ENCODE results near the gene OS9.

DNA sequence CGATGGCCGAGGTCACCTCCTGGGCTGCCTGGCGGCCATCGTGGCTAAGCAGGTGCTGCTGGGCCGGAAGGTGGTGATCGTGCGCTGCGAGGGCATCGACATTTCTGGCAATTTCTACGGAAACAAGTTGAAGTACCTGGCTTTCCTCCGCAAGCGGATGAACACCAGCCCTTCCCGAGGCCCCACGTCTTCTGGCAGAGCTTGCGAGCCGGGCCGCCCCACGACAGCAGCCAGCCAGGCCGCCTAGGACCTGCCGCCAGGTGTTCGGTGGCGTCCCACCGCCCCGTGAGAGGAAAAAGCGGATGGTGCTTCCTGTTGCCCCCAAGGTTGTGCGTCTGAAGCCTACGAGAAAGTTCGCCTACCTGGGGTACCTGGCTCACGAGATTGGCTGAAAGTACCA, 19.2 kb upstream of the OS9 start:
- TF ChIP-seq, protein P1, sequence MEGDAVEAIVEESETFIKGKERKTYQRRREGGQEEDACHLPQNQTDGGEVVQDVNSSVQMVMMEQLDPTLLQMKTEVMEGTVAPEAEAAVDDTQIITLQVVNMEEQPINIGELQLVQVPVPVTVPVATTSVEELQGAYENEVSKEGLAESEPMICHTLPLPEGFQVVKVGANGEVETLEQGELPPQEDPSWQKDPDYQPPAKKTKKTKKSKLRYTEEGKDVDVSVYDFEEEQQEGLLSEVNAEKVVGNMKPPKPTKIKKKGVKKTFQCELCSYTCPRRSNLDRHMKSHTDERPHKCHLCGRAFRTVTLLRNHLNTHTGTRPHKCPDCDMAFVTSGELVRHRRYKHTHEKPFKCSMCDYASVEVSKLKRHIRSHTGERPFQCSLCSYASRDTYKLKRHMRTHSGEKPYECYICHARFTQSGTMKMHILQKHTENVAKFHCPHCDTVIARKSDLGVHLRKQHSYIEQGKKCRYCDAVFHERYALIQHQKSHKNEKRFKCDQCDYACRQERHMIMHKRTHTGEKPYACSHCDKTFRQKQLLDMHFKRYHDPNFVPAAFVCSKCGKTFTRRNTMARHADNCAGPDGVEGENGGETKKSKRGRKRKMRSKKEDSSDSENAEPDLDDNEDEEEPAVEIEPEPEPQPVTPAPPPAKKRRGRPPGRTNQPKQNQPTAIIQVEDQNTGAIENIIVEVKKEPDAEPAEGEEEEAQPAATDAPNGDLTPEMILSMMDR (IDR thresholded peaks at IDR 0.05; ENCODE audit: borderline replicate concordance, extremely low read depth, low read length, poor library complexity, severe bottlenecking) = no peak
- TF ChIP-seq EZH2 (IDR thresholded peaks at IDR 0.05; ENCODE audit: borderline replicate concordance, low read depth, low read length, severe bottlenecking) = no peak

Data from DND-41 (cell line).